A673 (cell line): ENCODE measurements around the gene ANKRD10. TPM values are rescaled to one million over a fixed set of nuclear protein-coding genes. Genes with fewer than 3 reads are reported as not detected.
A peak's percentile ranks its signal among the peaks of the same experiment; 100 is the strongest.

Experiments
- BruUV-seq: library from RNA; stranded (reverse); fragments of 400-500 nt; replicated peaks from 2 replicates; lab custom pipeline; 2021; lab: Mats Ljungman, UMichigan
- CTCF ChIA-PET: fragments of 300-600 bp; sonication (Branson Sonifier 250); formaldehyde crosslinking; loops from one replicate; lab custom pipeline; 2022; ENCODE audit warnings: antibody characterized with exemption; lab: Charles Lee
- POLR2A ChIA-PET: fragments of 300-600 bp; sonication (Branson Sonifier 250); formaldehyde crosslinking; loops from one replicate; lab custom pipeline; 2022; ENCODE audit warnings: antibody characterized with exemption; ENCODE audit not compliant: low non-redundant PET; lab: Charles Lee
- DNase-seq: peaks from one replicate; pipeline ENCODE4 v3.0.0-alpha.2; 2015; ENCODE audit warnings: low spot score
- H3K27ac ChIP-seq: fragments of 200-600 bp; sonication (generic); 2 replicates; pipeline ENCODE4 v1.5.1; 2016; ENCODE audit warnings: mixed run types, low read depth, mild to moderate bottlenecking, mixed read lengths, antibody characterized with exemption, low read length; ENCODE audit not compliant: poor library complexity, severe bottlenecking
- H3K27me3 ChIP-seq: fragments of 200-600 bp; sonication (generic); replicated peaks from 2 replicates; pipeline ENCODE4 v1.6.1; 2017; ENCODE audit warnings: mixed run types, low read depth, mild to moderate bottlenecking, mixed read lengths, antibody characterized with exemption, low read length; ENCODE audit not compliant: insufficient read depth, poor library complexity
- H3K36me3 ChIP-seq: fragments of 200-600 bp; sonication (generic); 2 replicates; pipeline ENCODE4 v1.6.1; 2016; ENCODE audit warnings: mixed run types, mild to moderate bottlenecking, mixed read lengths, antibody characterized with exemption, low read length; ENCODE audit not compliant: insufficient read depth, poor library complexity, severe bottlenecking
- H3K4me1 ChIP-seq: fragments of 200-600 bp; sonication (generic); 2 replicates; pipeline ENCODE4 v1.6.1; 2017; ENCODE audit warnings: mixed run types, mild to moderate bottlenecking, mixed read lengths, antibody characterized with exemption, low read length; ENCODE audit not compliant: insufficient read depth, poor library complexity, severe bottlenecking
- H3K4me3 ChIP-seq: fragments of 200-600 bp; sonication (generic); 2 replicates; pipeline ENCODE4 v1.5.1; 2016; ENCODE audit warnings: low read depth, mixed run types, mild to moderate bottlenecking, mixed read lengths, low read length; ENCODE audit not compliant: poor library complexity, severe bottlenecking
- H3K9me3 ChIP-seq: fragments of 200-600 bp; sonication (generic); 2 replicates; pipeline ENCODE4 v1.6.1; 2016; ENCODE audit warnings: mixed run types, low read depth, mild to moderate bottlenecking, mixed read lengths, antibody characterized with exemption, low read length; ENCODE audit not compliant: poor library complexity, severe bottlenecking
- CTCF ChIP-seq: fragments of 300-800, 200-600 bp; sonication (generic); conservative IDR thresholded peaks from 2 replicates; pipeline ENCODE4 v1.5.1; 2017; ENCODE audit warnings: low read depth, mild to moderate bottlenecking, antibody characterized with exemption, low read length, moderate library complexity, mixed read lengths
- EZH2 ChIP-seq: fragments of 200-600 bp; sonication (generic); IDR thresholded peaks from 2 replicates; pipeline ENCODE4 v1.6.1; 2017; ENCODE audit warnings: borderline replicate concordance, low read depth, mild to moderate bottlenecking, mixed read lengths, antibody characterized with exemption, low read length; ENCODE audit not compliant: poor library complexity, severe bottlenecking
- intact Hi-C: fragments of 100-400 bp; cut with micrococcal nuclease; formaldehyde crosslinking; loops from one replicate; pipeline ENCODE4 v1.10.0; 2022; ENCODE audit not compliant: unreplicated experiment
- total RNA-seq: library from RNA; stranded (reverse); gene quantifications from 2 replicates; pipeline ENCODE4 v1.2.3, GENCODE V29; 2021

ANKRD10 gene
- total RNA-seq, 1 experiment from 2014 or later: 96.2 TPM

- Histone ChIP-seq H3K4me1 (no peaks in the 10 kb centered on the region), H3K9me3 (peaks cover 8% of the 10 kb centered on the region), H3K4me3 (no peak overlapping the region), H3K36me3 (no peaks in the 10 kb centered on the region), H3K27ac (no peak overlapping the region), H3K27me3 (no peaks in the 10 kb centered on the region)
- DNase-seq: no peak
- ChIA-PET CTCF (no interaction called here), POLR2A (no interaction called here)
- no TSS peak for BruUV-seq
- no peak for TF ChIP-seq CTCF
- no peak for TF ChIP-seq EZH2
- intact Hi-C loops: no loop called here
These were observed 60.0 kb downstream of the ANKRD10 start for GRCh38 chr13:110854866-110855265.

GRCh38 chr13:110853235-110853721 is 61.6 kb downstream of the ANKRD10 start:
- Histone ChIP-seq H3K27me3 (peaks cover 5% of the 10 kb centered on the region), H3K4me3 (no peak overlapping the region), H3K4me1 (no peaks in the 10 kb centered on the region), H3K27ac (no peak overlapping the region), H3K36me3 (no peaks in the 10 kb centered on the region), H3K9me3 (peaks cover 8% of the 10 kb centered on the region)
- no peak for TF ChIP-seq CTCF
- TF ChIP-seq EZH2: no peak
- intact Hi-C loops: no loop called here
- CTCF ChIA-PET: no interaction called here
- BruUV-seq: no TSS peak
- peak; percentile 11 for DNase-seq
- POLR2A ChIA-PET: no interaction called here

DNA sequence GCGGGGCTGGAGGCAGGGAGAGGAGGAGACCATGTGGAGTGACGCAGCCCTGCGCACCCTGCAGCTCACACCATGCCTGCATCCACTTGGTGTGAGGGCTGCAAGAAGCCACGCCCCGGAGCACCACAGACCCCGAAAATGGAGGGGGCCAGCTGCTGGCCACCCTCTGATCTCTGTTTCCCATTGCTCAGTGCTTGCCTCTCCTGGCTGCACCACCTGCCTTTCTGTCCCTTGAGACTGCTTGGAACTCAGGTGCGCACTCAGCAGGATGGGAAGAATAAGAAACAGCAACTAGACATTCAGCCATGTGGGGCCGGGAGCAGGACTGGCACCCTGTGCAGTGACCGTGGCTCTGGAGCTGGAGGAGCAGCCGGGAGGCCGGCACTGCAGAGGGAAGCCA is 64.0 kb downstream of the ANKRD10 start:
- CTCF ChIA-PET: no interaction called here
- no peaks in the 10 kb centered on the region for H3K36me3 ChIP-seq
- no peak for DNase-seq
- H3K27ac ChIP-seq: no peak overlapping the region
- no peak overlapping the region for H3K4me3 ChIP-seq
- intact Hi-C loops: no loop called here
- POLR2A ChIA-PET: no interaction called here
- TF ChIP-seq EZH2: no peak
- no peaks in the 10 kb centered on the region for H3K9me3 ChIP-seq
- no peaks in the 10 kb centered on the region for H3K4me1 ChIP-seq
- no TSS peak for BruUV-seq
- peaks cover 5% of the 10 kb centered on the region for H3K27me3 ChIP-seq

DNA sequence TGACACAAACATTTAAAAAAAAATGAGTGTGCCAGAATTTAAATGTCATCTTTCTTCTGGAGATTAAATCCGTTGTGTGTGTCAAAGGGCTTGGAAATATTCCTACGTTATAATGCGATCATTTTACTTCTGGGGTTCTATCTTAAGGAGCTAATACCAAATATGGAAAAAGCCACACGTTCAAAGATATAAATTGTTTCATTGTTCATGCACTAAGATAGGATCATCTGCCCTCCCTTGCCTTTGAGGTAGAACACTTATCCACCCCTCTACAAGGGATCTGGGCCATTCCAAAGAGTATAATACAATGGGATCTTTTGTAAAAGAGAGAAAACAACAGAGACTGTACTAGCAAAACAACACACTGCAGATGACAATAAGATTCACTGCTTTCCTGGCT is 64.9 kb downstream of the ANKRD10 start:
- no peak overlapping the region for H3K4me3 ChIP-seq
- H3K9me3 ChIP-seq: no peaks in the 10 kb centered on the region
- H3K36me3 ChIP-seq: no peaks in the 10 kb centered on the region
- TF ChIP-seq EZH2 (no peak), CTCF (no peak)
- H3K27ac ChIP-seq: no peak overlapping the region
- ChIA-PET CTCF (no interaction called here), POLR2A (no interaction called here)
- no peak for DNase-seq
- H3K4me1 ChIP-seq: no peaks in the 10 kb centered on the region
- BruUV-seq: no TSS peak
- H3K27me3 ChIP-seq: peaks cover 5% of the 10 kb centered on the region
- intact Hi-C loops: no loop called here
